WI38 (cell line): ENCODE results near the gene MDFIC.

Experiments
- H3K4me3 ChIP-seq: 2 replicates; pipeline ENCODE4 v1.5.1; 2011; ENCODE audit warnings: low read depth, mild to moderate bottlenecking, control low read depth, low read length
- CTCF ChIP-seq: IDR thresholded peaks from 2 replicates; pipeline ENCODE4 v1.5.1; 2012; ENCODE audit warnings: low read depth, mild to moderate bottlenecking, control low read depth, low read length

Gene MDFIC

GRCh38 chr7:114975401-114975800 is 53.5 kb downstream of the MDFIC start:
- TF ChIP-seq CTCF, result no peak
- H3K4me3 ChIP-seq, result no peak overlapping the region

GRCh38 chr7:114976666-114977065 is 54.8 kb downstream of the MDFIC start:
- no peak for TF ChIP-seq CTCF
- no peak overlapping the region for H3K4me3 ChIP-seq

DNA sequence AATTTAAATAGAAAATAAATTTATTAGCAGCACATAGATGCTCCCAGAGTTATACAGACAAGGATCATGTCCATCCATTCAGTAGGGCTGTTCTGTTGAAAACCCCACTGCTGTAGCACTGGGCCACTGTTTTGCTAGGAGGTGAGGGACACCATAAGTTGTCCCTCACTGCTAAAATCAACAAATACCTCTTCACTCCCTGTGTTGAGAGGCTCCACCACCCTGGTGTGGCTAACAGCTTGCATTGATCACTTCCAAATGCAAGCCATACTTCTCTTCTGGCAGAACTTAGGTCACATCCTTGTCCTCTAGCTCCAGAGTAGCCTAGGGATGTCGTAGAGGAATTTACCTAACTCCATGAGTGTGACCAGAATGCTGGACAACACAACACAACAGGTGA is 55.4 kb downstream of the MDFIC start:
- no peak for TF ChIP-seq CTCF

GRCh38 chr7:114979388-114979787 is 57.5 kb downstream of the MDFIC start:
- H3K4me3 ChIP-seq, result no peak overlapping the region
- no peak for TF ChIP-seq CTCF

More for the DNA sequence above, 55.4 kb downstream of the MDFIC start:
- H3K4me3 ChIP-seq, result no peak overlapping the region

- no peak for TF ChIP-seq CTCF
- H3K4me3 ChIP-seq, result no peak overlapping the region
Observed at GRCh38 chr7:114979803-114980507, 58.1 kb downstream of the MDFIC start.

- TF ChIP-seq CTCF, result no peak
- no peak overlapping the region for H3K4me3 ChIP-seq
Observed at GRCh38 chr7:114981323-114981722, 59.4 kb downstream of the MDFIC start.

DNA sequence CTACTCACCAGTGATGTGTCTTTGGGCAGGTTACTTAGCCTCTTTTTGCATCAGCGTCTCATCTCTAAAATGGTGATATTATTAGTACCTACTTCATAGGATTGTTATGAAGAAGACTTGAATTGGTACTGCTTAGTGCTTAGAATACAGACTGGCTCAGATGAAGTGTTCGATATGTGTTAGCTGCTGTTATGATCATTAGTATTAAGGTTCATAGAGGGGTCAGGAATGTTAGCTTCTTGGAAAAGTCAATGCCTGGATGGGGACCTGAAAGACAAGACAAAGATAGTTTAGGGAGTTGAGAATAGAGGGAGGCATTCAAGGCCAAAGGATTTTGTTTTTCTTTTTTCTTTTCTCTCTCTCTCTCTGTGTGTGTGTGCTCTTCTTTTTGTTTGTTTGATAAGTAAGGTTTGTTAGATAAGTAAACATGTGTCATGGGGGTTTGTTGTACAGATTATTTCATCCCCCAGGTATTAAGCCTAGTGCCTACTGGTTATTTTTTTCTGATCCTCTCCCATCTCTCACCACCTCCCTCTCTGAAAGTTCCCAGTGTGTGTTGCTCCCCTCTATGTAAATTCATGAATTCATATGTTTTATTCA is 63.3 kb downstream of the MDFIC start:
- no peak for TF ChIP-seq CTCF
- H3K4me3 ChIP-seq, result no peak overlapping the region
